HG02571 (cell line): ENCODE data around the gene PPFIA4.

ENCODE experiments used
- ATAC-seq: cut with Tn5 transposase; IDR thresholded peaks from one replicate; pipeline ENCODE4 v1.9.1; 2021; ENCODE audit warnings: mild to moderate bottlenecking, moderate library complexity; ENCODE audit not compliant: unreplicated experiment

The PPFIA4 gene

DNA sequence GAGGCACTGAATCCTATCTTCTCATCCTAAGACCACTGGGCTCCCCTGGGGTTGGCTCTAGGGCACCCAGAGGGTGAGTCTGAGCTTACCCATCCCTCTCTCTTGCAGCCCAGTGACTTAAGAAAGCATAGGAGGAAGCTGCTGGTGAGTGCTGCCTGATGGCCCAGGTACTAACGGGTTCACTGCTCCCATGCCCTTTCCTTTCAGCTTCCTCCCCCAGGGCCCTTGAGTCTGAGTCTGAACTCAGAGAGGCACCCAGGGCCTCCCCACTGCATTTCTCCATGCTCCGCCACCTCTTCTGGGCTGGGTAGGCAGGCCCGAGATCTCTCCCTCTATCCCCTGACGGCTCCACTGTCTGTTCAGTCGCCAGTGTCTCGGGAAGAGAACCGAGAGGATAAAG, 29.7 kb downstream of the PPFIA4 start:
- no peak for ATAC-seq

DNA sequence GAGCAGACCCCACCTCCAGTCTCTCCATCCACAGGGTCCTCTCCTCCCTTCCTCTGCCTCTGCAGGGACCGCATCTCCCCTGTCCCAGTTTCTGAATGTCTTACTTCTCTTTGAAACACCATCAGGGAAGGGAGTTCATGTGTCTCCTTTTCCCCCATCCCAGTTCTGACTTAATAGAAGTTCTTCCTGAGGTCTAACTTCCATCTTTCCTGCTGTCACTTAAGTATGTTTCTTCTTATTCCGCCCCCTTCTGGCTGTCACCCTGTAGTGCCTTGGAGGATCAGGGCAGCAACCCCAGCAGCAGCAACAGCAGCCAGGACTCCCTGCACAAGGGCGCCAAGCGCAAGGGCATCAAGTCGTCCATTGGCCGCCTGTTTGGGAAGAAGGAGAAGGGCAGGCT, 30.2 kb downstream of the PPFIA4 start:
- ATAC-seq, result no peak

DNA sequence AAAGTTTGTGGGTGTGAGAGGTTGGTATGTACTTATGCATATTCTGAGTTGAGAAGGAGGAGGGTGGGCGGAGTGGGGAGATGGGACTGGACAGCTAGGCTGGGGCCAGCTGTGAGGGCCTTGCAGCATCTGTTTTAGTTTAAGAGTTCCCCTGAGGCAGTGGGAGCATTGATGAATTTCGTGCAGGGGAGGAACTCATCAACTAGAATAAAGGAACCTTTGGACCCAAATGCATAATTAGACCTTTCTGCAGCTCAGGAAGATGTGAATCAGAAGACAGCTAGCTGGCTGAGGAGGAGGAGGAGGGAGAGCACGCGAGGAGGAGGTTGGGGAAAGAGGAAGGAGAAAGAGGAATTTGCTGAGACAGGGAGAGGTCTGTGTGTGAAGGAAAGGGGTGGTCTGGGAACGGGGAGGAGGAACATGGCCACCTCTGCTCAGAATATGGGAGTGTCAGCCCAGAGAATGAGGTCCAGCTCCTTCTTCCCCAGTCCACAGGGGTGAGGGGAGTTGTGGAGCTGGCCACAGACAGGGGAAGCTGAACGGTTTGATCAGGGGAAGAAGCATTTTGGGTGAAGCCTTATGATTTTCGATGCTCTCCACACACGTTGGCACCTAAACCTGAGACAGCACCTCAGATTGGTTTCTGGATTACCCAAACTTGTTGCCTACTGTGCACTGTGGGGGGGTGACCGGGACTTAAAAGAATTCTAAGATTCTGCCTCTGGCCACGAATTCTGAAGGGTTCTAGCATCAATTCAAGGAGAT, 31.8 kb downstream of the PPFIA4 start:
- no peak for ATAC-seq

DNA sequence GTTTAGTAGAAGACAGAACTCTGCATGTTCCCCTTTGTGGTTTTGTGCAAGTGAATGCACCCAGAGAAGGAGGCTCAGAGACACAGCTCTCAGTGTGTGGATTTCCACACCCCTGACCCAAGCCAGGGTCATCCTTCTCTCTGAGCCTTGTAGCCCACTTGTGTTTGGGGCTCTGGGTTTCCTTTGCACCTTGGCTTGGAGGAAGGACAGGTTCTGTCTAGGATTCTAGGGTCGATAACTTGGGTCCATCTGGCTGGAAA, 32.3 kb downstream of the PPFIA4 start:
- no peak for ATAC-seq

DNA sequence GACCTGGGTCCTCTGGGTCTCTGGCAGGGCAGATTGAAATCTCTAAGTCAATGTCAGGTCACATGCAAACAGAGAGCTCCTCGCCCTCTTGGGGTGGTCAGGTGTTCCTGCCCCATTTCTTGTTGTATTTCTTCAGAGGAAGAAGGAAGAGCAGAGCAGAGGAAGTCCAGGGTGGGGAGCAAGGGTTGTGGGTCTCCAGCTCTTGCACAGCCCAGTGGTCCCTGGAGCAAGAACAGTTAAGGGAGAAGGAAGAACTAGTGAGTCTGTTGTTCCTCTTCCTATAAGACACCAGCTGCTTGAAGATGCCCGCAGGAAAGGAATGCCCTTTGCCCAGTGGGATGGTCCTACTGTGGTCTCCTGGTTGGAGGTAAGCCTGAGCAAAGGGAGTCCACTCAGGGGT, 33.2 kb downstream of the PPFIA4 start:
- ATAC-seq, result no peak

DNA sequence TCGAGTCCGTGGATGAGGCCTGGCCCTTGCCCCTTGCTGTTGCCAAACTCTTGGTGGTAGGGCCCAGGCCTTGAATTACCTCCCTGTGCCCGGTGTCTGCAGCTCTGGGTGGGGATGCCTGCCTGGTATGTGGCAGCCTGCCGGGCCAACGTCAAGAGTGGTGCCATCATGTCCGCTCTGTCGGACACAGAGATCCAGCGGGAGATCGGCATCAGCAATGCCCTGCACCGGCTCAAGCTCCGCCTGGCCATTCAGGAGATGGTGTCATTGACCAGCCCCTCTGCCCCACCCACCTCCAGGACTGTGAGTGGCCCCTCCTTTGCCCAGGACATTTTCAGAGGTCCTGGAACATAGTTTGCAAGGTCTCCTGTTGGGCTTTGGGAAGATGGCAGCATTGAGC, 33.8 kb downstream of the PPFIA4 start:
- no peak for ATAC-seq

DNA sequence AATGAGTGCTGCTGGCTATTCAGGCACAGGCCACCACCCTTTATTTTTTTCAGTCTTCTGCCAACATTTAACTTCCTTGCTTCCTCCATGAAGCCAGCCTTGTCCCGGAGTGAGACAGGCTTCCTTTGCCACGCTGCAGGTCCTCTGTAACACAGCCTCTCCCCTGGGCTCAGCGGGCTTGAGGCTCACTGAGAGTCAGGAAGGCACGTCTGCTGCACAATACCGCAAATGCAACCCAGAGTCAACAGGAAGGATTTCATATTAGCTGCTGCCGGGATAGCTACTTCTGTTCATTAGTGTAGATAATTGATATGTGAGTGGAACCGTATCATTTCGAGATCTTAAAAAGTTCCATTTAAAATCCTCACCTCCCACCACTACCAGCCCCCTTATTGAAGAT, 37.0 kb downstream of the PPFIA4 start:
- ATAC-seq, result no peak

DNA sequence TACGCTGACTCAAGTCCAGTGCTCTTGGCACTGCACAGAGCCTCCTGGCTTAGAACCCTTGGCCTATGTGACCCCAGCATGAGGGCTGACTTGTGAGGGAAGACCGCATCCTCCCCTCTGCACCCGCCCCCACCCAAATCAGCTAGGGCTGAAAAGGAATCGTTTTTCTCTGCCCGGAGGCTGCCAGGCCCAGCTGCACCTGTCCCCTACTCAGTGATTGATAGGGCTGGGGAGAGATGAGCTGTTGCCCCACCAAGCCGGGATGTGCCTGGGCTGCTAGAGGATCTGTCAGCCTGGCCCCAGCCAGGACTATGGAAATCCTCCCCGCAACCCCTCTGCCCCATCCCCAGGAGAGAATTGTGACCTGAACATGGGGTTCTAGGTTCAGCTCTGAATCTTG, 38.9 kb downstream of the PPFIA4 start:
- no peak for ATAC-seq

DNA sequence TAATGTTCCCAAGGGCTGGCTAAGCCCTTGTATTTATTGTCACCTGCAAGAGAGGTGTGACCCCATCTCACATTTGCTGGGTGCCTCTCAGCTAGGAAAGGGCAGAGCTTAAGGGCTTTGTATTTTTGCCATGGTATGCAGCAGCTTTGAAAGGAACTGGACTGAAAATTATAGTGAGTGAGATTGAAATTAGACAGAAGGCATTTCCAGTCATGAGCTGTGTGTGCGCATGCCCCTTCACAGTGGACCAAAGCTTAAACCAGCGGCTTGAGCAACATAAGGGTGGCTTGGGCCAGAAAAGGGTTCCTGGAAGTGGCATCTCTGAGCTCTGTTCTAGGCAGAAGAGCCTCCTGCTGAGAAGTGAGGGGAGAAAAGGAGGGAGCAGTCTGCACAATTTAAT, 39.7 kb downstream of the PPFIA4 start:
- no peak for ATAC-seq

DNA sequence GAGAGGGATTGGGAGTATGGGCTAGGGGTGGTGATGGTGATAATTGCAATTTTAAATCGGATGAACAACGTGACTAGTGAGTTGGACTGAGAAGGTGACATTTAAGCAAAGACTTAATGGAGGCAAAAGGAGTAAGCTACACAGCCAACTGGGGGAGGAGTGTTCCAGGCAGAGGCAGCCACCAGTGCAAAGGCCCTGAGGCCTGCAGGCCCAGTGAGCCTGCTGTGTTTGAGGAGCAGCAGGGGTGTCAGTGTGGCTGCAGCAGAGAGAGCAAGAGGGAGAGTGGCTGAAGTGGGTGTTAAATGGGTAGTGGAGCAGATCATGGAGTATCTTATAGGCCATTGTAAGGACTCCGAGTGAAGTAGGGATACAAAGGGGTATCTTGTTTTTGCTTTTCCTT, 40.7 kb downstream of the PPFIA4 start:
- ATAC-seq, result no peak

DNA sequence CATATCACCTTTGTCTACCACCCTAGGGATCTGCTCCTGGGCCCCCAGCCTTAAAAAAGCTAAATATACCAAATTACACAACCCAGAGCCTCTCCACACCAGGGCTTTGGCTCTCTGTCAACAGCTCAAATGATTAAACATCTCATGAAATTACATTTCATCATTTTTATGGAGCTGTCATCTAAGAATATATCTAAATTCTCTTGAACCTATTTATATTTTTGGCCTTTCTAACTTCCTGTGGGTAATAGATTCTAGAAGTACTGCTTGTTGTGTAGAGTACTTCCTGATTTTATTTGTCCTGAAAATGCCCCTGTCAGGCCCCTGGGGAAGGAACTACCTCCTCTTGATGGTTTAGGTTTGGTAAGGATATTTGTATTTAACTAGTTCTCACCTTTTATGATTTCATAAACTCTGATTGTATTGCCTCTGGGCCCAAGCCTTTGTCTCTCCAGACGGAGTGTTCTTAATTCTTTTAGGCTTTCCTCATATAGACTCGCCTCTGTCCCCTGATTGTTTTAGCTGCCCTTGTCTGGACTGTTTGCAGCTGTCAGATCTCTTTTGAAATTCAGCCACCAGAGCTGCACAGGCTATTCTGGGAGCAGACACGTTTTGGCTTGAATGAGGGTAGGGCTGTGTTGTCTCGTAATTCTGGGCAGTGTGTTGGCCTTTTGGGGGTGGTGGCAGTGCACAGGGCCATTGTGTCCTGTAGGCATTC, 42.9 kb downstream of the PPFIA4 start:
- no peak for ATAC-seq

DNA sequence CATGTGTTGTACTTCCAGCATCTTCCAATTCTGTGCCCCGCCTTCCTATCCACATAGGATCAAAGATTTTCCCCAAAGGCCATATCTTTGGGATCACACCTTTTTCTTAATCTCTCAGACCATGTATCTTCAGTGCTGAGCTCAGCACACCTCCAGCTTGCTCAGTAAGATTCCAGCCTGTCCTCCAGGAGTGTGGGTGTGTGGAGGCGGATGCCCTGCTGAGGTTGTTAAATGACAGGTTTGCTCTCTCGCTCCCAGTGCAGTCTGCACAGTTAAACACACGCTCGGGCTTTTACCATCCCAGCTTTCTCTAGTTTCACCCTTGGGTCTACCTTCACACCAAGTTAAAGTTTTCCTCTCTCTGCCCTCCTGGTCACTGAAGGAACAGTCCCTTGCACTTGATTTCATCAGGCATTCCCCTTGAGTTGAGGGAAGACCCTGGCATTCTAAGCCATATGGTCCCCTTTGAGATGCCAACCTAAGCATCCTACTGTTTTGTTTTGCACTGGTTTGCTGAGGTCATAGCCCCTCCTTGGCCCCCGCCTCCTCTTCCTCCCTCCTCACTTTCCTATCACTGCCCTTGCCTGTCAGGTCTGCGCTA, 45.8 kb downstream of the PPFIA4 start:
- no peak for ATAC-seq

DNA sequence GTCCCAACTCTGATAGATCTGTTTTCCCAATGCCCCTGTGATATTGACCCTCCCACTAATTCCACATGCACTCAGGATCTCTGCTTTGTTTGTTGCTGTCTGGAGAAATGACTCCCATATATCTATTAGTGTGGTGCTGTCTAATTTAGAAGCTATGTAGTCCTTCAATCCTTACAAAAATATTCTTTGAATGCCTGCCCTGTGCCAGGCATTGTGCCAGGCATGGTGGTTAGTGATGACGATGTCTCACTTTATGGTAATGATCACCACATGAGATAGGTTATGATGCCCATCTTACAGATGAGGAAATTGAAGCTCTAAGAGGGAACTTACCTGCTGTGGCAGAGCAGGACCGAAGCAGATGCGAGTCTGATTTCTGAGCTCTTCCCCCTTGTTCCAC, 46.6 kb downstream of the PPFIA4 start:
- no peak for ATAC-seq

DNA sequence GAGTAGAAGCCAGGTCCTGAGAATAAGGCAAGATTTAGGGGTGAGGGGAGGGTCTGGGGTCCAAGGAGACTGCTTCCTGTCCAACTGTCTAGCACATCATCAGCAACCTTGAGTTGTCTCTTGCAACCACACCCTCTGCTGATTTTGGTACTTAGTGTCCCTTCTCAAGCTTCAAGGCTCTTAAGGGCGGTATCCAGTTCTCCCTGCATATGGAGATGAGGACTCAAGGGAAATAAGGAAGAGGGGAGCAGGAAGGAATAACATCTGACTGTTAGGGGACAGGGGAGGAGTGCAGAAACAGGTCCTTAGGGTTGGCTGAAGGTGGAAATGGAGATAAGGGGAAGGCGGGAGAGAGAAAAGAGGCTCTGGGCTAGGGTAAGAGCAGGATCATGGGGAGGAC, 47.2 kb downstream of the PPFIA4 start:
- no peak for ATAC-seq

DNA sequence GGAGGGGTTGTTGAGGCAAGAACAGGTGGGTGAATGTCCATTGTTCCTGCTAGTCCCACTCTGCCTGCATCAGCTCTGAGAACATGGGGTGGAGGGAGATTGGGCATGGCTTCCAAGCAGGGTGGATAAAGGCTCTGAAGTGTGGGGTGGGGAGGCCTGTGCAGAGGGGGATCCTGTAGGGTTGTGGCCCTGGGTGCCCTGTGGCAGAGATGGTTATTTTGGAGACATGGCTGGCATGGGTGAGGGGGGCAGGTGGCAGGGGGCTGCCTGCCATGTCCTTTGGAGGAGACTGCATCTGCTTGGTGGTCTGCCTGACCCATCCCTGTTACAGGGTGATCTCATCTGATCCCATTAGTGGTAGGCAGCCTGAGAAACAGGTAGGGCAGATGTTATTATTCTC, 48.3 kb downstream of the PPFIA4 start:
- no peak for ATAC-seq

DNA sequence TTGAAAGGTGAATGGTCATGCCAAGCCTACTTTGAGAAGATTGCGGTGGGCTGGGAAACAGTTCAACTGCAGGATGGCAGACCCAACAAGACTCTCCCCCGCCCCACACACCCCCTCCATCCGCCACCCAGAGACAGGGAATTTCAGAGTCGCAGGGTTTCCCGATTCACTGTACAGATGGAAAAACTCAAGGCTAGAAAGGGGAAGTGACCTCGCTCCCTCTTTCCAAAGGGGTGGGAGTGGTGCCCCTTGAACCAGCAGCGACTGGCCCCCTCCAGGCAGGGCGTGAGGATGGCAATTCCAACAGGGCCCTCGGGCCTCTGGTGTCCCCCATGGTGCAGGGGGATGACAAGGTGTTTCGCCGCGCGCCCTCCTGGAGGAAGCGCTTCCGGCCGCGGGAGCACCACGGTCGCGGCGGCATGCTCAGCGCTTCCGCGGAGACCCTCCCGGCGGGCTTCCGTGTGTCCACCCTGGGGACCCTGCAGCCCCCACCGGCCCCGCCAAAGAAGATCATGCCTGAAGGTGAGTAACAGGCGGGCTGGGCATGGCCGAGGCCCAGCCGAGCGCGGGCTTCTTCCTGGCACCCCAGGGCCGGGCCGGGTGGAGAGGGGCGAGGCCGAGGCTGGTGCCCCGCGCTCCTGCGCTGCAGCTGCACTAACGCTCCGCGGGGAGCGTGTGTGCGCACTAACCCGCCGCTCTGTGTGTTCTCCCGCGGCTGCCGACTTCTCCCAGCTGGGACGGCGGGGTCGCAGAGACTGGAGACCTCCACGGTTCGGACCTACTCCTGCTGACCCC, 49.1 kb downstream of the PPFIA4 start:
- ATAC-seq, result no peak

DNA sequence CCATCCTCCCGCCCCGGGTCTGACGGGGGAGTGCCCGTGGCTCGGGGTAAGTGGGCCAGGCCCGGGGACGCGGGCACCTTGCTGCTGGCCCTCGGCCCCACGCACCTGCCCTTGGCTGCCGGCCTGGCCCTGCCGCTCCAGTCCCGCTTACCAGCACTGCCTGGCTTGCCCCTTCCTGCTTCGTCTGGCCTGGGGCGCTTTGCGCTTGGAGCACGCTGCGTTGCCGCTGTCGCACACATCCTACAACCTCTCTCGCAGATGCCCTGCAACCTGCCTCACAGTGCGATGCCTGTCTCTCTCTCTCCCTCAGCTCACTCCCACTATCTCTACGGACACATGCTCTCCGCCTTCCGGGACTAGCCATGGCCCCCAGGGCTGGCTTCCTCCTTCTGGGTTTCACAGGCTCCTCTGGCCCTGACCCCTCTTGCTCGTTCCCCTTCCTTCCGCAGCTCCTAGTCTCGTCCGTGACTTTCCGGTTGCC, 49.8 kb downstream of the PPFIA4 start:
- no peak for ATAC-seq

DNA sequence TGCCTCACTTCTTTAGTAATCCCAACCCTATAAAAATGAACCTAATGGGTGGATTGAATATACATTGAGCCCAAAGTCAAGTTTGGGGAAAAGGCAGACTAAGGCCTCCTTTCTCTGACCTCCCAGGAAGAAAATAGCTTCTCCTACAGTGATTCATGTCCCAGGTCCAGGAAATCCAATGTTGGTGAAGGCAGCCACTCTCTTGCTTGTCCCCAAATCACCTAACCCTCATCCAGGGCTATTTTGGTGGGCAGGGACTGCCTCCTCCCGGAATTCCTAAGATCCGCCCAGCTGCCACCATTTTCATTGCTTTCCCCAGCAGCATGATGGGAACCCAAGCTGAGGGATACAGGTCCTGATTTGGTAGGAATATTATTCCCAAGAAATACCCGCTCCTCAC, 51.1 kb downstream of the PPFIA4 start:
- ATAC-seq, result no peak

DNA sequence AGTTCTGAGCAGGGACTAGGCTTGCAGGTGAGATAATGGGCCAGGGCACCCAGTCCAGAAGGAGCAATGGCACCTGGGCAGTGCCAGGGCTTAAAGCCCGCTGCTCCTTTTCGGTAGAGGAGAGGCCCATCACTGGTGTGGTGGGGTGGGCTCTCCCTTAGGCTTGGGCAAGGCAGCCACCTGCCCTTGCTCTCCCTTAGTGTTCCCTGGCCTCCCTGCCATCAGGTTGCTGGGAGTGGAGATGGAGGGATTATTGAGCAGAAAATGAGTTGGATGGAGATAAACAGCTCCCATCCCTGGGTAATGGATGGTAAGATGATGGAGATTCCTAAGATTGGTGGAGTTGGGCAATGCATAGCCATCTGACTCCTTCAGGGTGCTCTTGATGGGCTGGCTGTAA, 51.7 kb downstream of the PPFIA4 start:
- ATAC-seq, result no peak

DNA sequence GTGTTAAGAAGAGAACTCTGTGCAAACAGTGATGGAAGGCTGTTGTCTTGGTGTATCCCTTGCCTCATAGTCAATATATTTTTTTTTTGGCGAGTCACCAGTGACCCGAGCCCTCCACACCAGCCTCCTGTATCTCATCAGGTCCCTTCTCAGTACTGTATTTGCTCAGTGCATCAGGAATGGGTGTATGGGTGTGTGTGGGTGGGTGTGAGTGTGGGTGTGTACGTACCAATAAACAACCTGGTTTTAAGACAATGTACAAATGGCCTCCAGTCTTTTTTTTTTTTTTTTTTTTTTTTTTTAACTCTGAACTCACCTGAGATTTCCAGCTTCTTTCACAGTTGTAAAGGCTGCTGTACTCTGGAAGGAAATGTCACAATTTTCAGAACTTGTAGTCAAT, 52.2 kb downstream of the PPFIA4 start:
- no peak for ATAC-seq

DNA sequence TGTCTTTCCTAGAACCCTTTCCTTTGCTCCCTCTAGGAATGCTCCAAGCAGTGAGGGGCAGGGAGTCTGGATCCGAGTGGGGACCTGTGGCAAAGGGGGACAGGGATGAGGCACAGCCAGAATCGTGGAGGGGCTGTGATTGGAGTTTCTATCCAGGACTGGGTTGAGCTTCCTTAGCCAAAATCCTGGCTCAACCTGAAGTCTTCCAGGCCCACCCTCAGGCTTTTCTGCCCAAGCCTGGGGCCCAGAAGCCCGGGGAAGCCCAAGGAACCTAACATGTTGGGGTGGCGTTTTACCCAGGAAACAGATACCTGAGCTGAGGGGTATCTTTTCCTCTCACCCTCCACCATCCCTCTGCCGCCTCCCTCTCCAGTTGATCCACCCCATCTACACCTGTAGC, 54.2 kb downstream of the PPFIA4 start:
- ATAC-seq, result no peak
